OCI-LY1 (cell line): ENCODE data around the gene CD4.

Source experiments
- CTCF ChIP-seq: fragments of 200-600 bp; sonication (generic), shearing (Covaris generic); IDR thresholded peaks from 2 replicates; pipeline ENCODE4 v1.5.1; 2017; ENCODE audit warnings: mild to moderate bottlenecking, antibody characterized with exemption, low read length, moderate library complexity, mixed read lengths
- EZH2 ChIP-seq: fragments of 200-600 bp; sonication (generic), shearing (Covaris generic); IDR thresholded peaks from 2 replicates; pipeline ENCODE4 v1.8.0; 2017; ENCODE audit warnings: borderline replicate concordance, mixed run types, mild to moderate bottlenecking, antibody characterized with exemption, low read length, moderate library complexity, mixed read lengths

GRCh38 chr12:6854036-6854435 lies 64.7 kb downstream of the CD4 start:
- TF ChIP-seq CTCF (no peak), EZH2 (no peak)
